Cardiac muscle cell (in vitro differentiated cells and primary cell): ENCODE measurements around the gene IL32. TPM values are rescaled to one million over a fixed set of nuclear protein-coding genes. Genes with fewer than 3 reads are reported as not detected.
A peak's percentile ranks its signal among the peaks of the same experiment; 100 is the strongest.

Experiments used
- DNase-seq, 2 donors: peaks; one replicate each; pipeline versions ENCODE4 v3.0.0 to v3.0.0-alpha.2; 2010 to 2017; ENCODE audit warnings: low read depth in 1 of 2, low spot score in 1 of 2
- H3K27ac ChIP-seq: fragments of 200-600 bp; sonication (generic); 2 replicates; pipeline ENCODE4 v1.5.1; 2016
- H3K27me3 ChIP-seq: fragments of 200-600 bp; sonication (generic); 2 replicates; pipeline ENCODE4 v1.6.0; 2016; ENCODE audit warnings: control low read depth
- H3K36me3 ChIP-seq: fragments of 200-600 bp; sonication (generic); 2 replicates; pipeline ENCODE4 v1.5.1; 2016; ENCODE audit warnings: control low read depth
- H3K4me1 ChIP-seq: fragments of 200-600 bp; sonication (generic); 2 replicates; pipeline ENCODE4 v1.8.1; 2017; ENCODE audit warnings: low read depth, mild to moderate bottlenecking, mixed run types
- H3K4me3 ChIP-seq: fragments of 200-600 bp; sonication (generic); 2 replicates; pipeline ENCODE4 v1.5.1; 2016; ENCODE audit warnings: mild to moderate bottlenecking
- H3K9me3 ChIP-seq: fragments of 200-600 bp; sonication (generic); 2 replicates; pipeline ENCODE4 v1.5.1; 2017; ENCODE audit warnings: low read depth, mild to moderate bottlenecking, control low read depth
- polyA plus RNA-seq: library from polyadenylated mRNA; unstranded; fragments of >200 nt; fragmentation: Nextera tagmentation; extraction: Ambion mirVana; gene quantifications from 2 replicates; pipeline ENCODE4 v1.2.1, GENCODE V29; 2016
- total RNA-seq: library from RNA; depleted of rRNA; stranded (reverse); fragments of >200 nt; gene quantifications from 2 replicates; pipeline ENCODE4 v1.2.3, GENCODE V29; 2016
- TF ChIP-seq, protein P1 (sequence below): IDR thresholded peaks from 2 replicates; pipeline ENCODE4 v1.5.1; 2012; ENCODE audit warnings: low read depth, mild to moderate bottlenecking, low read length

IL32 gene
- total and polyA plus RNA-seq, 2 experiments from 2014 or later: 0.35 to 0.66 TPM

DNA sequence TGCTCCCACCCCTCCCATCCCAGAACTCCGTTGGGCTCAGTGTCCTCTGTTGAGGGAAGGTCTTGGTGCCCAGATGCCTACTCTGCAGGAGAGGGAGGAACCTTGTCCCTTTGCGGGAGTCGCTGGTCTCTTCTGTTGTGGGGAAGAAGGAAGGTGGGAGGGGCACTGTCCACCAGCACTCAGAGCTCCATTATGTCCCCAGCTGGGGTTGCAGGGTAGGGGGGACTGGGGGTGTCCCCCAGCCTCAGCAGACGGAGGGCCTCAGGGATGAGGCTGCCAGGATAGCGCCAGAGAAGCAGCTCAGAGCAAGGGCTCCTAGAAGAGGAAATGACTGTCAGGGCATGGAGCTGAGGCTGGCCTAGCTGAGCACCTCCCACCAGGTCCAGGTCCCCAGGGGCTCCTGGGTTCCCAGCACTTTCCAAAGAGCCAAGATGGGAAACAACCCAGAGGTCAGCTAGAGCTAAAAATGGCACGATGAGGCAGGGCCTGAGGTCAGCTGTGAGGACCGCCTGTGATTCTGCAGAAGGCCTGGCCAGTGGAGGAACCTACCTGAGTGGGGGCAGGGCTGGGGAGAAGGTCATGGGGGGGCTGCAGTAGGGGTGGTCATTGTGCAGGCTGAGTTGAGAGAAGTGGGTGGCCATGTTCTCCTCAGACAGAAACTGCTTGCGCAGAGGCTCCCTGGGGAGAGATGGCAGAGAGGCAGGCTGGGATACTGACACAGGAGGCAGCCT is 42.6 kb upstream of the IL32 start:
- H3K4me3 ChIP-seq: peak overlapping the region; percentile 74
- no peaks in the 10 kb centered on the region for H3K27me3 ChIP-seq
- H3K27ac ChIP-seq: peak overlapping the region; percentile 97
- peaks cover 24% of the 10 kb centered on the region for H3K4me1 ChIP-seq
- H3K36me3 ChIP-seq: peaks cover 13% of the 10 kb centered on the region
- H3K9me3 ChIP-seq: no peaks in the 10 kb centered on the region
- TF ChIP-seq, protein P1, sequence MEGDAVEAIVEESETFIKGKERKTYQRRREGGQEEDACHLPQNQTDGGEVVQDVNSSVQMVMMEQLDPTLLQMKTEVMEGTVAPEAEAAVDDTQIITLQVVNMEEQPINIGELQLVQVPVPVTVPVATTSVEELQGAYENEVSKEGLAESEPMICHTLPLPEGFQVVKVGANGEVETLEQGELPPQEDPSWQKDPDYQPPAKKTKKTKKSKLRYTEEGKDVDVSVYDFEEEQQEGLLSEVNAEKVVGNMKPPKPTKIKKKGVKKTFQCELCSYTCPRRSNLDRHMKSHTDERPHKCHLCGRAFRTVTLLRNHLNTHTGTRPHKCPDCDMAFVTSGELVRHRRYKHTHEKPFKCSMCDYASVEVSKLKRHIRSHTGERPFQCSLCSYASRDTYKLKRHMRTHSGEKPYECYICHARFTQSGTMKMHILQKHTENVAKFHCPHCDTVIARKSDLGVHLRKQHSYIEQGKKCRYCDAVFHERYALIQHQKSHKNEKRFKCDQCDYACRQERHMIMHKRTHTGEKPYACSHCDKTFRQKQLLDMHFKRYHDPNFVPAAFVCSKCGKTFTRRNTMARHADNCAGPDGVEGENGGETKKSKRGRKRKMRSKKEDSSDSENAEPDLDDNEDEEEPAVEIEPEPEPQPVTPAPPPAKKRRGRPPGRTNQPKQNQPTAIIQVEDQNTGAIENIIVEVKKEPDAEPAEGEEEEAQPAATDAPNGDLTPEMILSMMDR: no peak
- peak in 1 of 2 donors; percentile 68 for DNase-seq

DNA sequence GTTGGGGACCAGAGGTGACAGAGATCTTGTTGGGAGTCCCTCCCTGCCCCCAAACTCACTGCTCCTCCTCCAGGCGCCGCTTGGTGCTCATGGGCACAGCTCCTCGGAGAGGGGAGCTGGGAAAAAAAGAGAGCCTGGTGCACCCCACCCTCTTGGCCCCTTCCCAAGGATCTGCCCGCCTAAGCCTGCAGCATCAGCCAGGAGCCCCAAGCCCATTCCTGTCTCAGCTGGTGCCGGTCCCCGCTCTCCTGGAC is 42.1 kb upstream of the IL32 start:
- peak overlapping the region; percentile 97 for H3K27ac ChIP-seq
- no peaks in the 10 kb centered on the region for H3K9me3 ChIP-seq
- TF ChIP-seq, protein P1: no peak
- H3K4me3 ChIP-seq: peak overlapping the region; percentile 74
- DNase-seq: peak in 1 of 2 donors; percentile 63
- peaks cover 25% of the 10 kb centered on the region for H3K4me1 ChIP-seq
- H3K27me3 ChIP-seq: no peaks in the 10 kb centered on the region
- H3K36me3 ChIP-seq: peaks cover 13% of the 10 kb centered on the region

DNA sequence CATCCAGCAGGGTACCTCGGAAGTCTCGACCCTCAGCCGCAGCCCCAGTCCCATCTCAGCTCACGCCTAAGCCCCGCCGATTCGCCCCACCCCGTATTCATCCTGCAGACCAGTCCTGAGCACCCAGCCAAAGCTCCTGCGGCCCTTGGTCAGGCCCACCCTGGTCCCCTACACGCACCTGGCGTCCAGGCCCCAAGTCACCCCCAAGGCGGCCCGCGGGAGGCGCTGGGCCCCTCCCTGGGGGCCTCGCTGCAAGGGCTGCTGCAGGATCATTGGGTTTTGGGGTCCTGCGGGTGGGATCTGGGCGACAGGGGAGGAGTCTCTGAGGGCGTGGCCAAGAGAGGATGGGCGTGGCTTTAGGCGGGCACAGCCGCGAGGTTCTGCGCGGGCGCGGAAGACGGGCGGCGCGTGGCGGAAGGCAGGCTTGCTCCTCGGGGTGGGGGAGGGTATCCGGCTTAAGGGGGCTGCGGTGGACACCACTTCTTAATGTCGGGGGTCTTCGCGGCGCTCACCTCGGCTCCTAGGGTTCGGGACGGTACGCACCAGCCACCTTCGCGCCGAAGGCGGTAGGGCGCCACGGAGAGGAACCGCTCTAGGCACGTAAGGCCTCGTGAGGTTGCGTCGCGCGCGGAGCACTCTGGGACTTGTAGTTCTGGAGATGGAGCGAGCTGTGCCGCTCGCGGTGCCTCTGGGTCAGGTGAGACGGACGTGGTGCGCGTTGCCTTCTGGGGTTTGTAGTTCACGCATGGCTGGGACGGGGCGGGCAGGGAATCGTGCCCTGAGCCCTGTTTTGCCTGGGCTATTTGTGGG is 41.6 kb upstream of the IL32 start, which contains the start of the genes HCFC1R1 and THOC6:
TSS of gene HCFC1R1 (minus strand) at position 274 of the 810 bp plus-strand sequence. CDS start at position 273, 1 bp downstream.
TSS of gene THOC6 (plus strand) at position 367 of the 810 bp plus-strand sequence. CDS start at position 659, 292 bp downstream.
- Histone ChIP-seq H3K27me3 (no peaks in the 10 kb centered on the region), H3K9me3 (no peaks in the 10 kb centered on the region), H3K4me3 (peak within 1 kb of the TSS; percentile 74), H3K36me3 (peaks cover 13% of the 10 kb centered on the region), H3K4me1 (peaks cover 22% of the 10 kb centered on the region), H3K27ac (peak within 1 kb of the TSS; percentile 97)
- TF ChIP-seq, protein P1: no peak
- peak; percentile 99 for DNase-seq

DNA sequence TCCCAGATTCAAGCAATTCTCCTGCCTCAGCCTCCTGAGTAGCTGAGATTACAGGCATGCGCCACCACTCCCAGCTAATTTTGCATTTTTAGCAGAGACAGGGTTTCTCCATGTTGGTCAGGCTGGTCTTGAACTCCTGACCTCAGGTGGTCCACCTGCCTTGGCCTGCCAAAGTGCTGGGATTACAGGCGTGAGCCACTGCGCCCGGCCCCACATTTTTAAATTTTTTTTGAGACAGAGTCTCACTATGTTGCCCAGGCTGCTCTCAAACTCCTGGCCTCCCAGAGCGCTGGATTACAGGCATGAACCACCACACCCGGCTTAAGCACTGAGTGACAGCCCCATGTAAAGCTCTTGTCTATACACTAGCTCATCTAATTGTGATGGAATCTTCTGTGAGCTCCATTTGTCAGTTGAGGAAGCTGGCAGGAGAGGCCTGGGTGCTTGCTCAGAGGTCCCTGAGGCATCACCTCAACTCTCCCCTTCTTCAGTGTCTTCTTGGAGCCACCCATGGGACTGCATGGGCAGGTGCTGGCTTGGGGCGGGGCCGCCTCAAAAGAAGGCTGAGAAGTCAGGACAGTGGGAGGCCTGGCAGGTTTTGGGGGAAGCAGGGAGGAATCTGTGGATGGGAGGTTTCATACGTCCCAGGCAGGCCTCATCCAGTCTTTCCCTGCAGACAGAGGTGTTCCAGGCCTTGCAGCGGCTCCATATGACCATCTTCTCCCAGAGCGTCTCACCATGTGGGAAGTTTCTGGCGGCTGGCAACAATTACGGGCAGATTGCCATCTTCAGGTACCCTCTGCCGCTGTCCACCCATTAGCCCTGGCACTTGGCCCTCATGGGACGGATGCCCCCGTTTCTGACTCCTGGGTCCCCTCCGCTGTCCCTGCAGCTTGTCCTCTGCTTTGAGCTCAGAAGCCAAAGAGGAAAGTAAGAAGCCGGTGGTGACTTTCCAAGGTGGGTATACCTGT is 40.1 kb upstream of the IL32 start:
- TF ChIP-seq, protein P1: no peak
- Histone ChIP-seq H3K4me1 (peaks cover 22% of the 10 kb centered on the region), H3K27me3 (no peaks in the 10 kb centered on the region), H3K4me3 (no peak overlapping the region), H3K9me3 (no peaks in the 10 kb centered on the region), H3K27ac (no peak overlapping the region), H3K36me3 (peaks cover 13% of the 10 kb centered on the region)
- DNase-seq: no peak

DNA sequence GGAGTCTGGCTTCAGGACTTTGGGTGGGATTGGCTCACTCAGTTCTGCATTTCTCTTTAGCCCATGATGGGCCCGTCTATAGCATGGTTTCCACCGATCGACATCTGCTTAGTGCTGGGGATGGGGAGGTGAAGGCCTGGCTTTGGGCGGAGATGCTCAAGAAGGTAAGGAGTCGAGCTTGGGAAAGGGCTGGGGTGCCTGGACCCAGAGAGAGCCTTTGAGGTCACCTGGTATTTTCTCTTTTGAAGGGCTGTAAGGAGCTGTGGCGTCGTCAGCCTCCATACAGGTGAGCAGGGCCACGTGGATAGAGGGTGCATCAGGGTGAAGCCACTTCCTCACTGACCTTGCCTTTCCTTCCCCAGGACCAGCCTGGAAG is 39.4 kb upstream of the IL32 start:
- Histone ChIP-seq H3K27ac (no peak overlapping the region), H3K9me3 (no peaks in the 10 kb centered on the region), H3K27me3 (no peaks in the 10 kb centered on the region), H3K4me3 (no peak overlapping the region), H3K36me3 (peaks cover 13% of the 10 kb centered on the region), H3K4me1 (peaks cover 22% of the 10 kb centered on the region)
- DNase-seq: no peak
- TF ChIP-seq, protein P1: no peak
